ENCODE measurements around the gene LIFR.
A peak's percentile ranks its signal among the peaks of the same experiment; 100 is the strongest.

Gene LIFR

GRCh38 chr5:38445374-38446028, 110.9 kb downstream of the LIFR start:
- H3K4me3 ChIP-seq (ENCODE audit: low read depth, low read length) = no peak overlapping the region
- no peak for DNase-seq (ENCODE audit: low read depth)

GRCh38 chr5:38443390-38443789, 113.1 kb downstream of the LIFR start:
- no peak for TF ChIP-seq CTCF (IDR thresholded peaks at IDR 0.05; ENCODE audit: low read depth, low read length, missing control alignments)
- DNase-seq (ENCODE audit: low read depth) = no peak
- no peak overlapping the region for H3K4me3 ChIP-seq (ENCODE audit: low read depth, low read length)

More at GRCh38 chr5:38445374-38446028, 110.9 kb downstream of the LIFR start:
- no peak for TF ChIP-seq CTCF (IDR thresholded peaks at IDR 0.05; ENCODE audit: low read depth, low read length, missing control alignments)

GRCh38 chr5:38442247-38442573, 114.2 kb downstream of the LIFR start:
- no peak overlapping the region for H3K4me3 ChIP-seq (ENCODE audit: low read depth, low read length)
- no peak for DNase-seq (ENCODE audit: low read depth)
- no peak for TF ChIP-seq CTCF (IDR thresholded peaks at IDR 0.05; ENCODE audit: low read depth, low read length, missing control alignments)

GRCh38 chr5:38441453-38442246, 114.8 kb downstream of the LIFR start:
- DNase-seq (ENCODE audit: low read depth) = peak; percentile 56
- peak; percentile 93 for TF ChIP-seq CTCF (IDR thresholded peaks at IDR 0.05; ENCODE audit: low read depth, low read length, missing control alignments)
- no peak overlapping the region for H3K4me3 ChIP-seq (ENCODE audit: low read depth, low read length)

GRCh38 chr5:38438757-38439156, 117.7 kb downstream of the LIFR start:
- TF ChIP-seq CTCF (IDR thresholded peaks at IDR 0.05; ENCODE audit: low read depth, low read length, missing control alignments) = no peak
- DNase-seq (ENCODE audit: low read depth) = no peak
- H3K4me3 ChIP-seq (ENCODE audit: low read depth, low read length) = no peak overlapping the region

- H3K4me3 ChIP-seq (ENCODE audit: low read depth, low read length) = no peak overlapping the region
- TF ChIP-seq CTCF (IDR thresholded peaks at IDR 0.05; ENCODE audit: low read depth, low read length, missing control alignments) = no peak
- no peak for DNase-seq (ENCODE audit: low read depth)
These were observed 121.3 kb downstream of the LIFR start for GRCh38 chr5:38434966-38435705.

Data from GM12864 (cell line).